Astrocyte of the cerebellum (primary cell): ENCODE data around the gene CCDC124.

Source experiments
- DNase-seq: peaks from one replicate; pipeline ENCODE4 v3.0.0-alpha.2; 2011; ENCODE audit warnings: low read depth
- H3K4me3 ChIP-seq: 2 replicates; pipeline ENCODE4 v1.5.1; 2011; ENCODE audit warnings: mild to moderate bottlenecking, low read depth, low read length, moderate library complexity
- CTCF ChIP-seq: IDR thresholded peaks from 2 replicates; pipeline ENCODE4 v1.5.1; 2012; ENCODE audit warnings: low read length, low read depth, moderate library complexity, mild to moderate bottlenecking; ENCODE audit errors: missing control alignments
- in situ Hi-C: cut with HindIII; loops from 2 replicates; pipeline ENCODE4 v1.10.0; 2017; ENCODE audit warnings: low sequenced_read_pairs

The CCDC124 gene

GRCh38 chr19:17936379-17936778 lies 3.6 kb downstream of the CCDC124 start:
- no peak for TF ChIP-seq CTCF
- H3K4me3 ChIP-seq: no peak overlapping the region
- DNase-seq: no peak
- in situ Hi-C loops: no loop called here

GRCh38 chr19:17937371-17937900 lies 4.6 kb downstream of the CCDC124 start:
- H3K4me3 ChIP-seq: no peak overlapping the region
- in situ Hi-C loops: no loop called here

GRCh38 chr19:17938092-17938845 lies 5.5 kb downstream of the CCDC124 start:
- no peak overlapping the region for H3K4me3 ChIP-seq
- in situ Hi-C loops: no loop called here
- TF ChIP-seq CTCF: peak; percentile 92
- peak; percentile 65 for DNase-seq

More at GRCh38 chr19:17937371-17937900, 4.6 kb downstream of the CCDC124 start:
- DNase-seq: no peak
- TF ChIP-seq CTCF: no peak

GRCh38 chr19:17942181-17942580 lies 9.4 kb downstream of the CCDC124 start:
- no peak for TF ChIP-seq CTCF
- in situ Hi-C loops: no loop called here
- DNase-seq: no peak
- no peak overlapping the region for H3K4me3 ChIP-seq

- no peak for TF ChIP-seq CTCF
Measured at GRCh38 chr19:17942582-17943273, 9.9 kb downstream of the CCDC124 start.

GRCh38 chr19:17943274-17944221 lies 10.7 kb downstream of the CCDC124 start:
- no peak for TF ChIP-seq CTCF
- no peak overlapping the region for H3K4me3 ChIP-seq
- in situ Hi-C loops: no loop called here
- DNase-seq: no peak

More at GRCh38 chr19:17942582-17943273, 9.9 kb downstream of the CCDC124 start:
- in situ Hi-C loops: no loop called here
- H3K4me3 ChIP-seq: no peak overlapping the region
- DNase-seq: no peak
